ENCODE data around the gene COX6A1.

- TF ChIP-seq CTCF (IDR thresholded peaks at IDR 0.05; ENCODE audit: insufficient read depth, low read depth, low read length) = no peak
- no peak for TF ChIP-seq EZH2 (IDR thresholded peaks at IDR 0.05; ENCODE audit: insufficient read depth, low read length)
Measured at GRCh38 chr12:120472521-120472920, 34.6 kb downstream of the COX6A1 start.
